HG03520 (cell line): Measurements from ENCODE around the gene NMBR.
"Not testable (repeated sequence)": the region's sequence is repeated elsewhere in the genome, so short reads cannot be mapped to it uniquely, and the experiment has no call there.

Source experiments
- ATAC-seq: cut with Tn5 transposase; IDR thresholded peaks from one replicate; pipeline ENCODE4 v1.9.1; 2021; ENCODE audit warnings: mild to moderate bottlenecking, moderate library complexity; ENCODE audit not compliant: unreplicated experiment

Gene NMBR

DNA sequence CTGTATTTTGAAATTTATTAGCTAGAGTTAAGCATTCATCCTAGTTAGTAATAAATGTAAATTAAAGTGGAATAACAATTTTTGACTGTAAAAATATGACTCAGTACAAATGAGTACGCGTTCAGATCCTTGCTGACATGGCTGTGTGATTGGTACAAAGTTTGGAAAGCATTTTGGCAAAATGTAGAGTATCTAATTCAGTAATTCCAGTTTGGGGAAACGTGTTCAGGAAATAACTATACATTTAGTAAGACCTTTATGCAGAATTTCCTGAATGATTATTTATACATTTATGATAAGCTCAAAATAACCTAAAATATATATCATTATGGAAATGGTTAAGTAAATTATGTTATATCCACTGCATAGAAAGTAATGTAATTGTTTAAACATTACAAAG is 8.2 kb upstream of the NMBR start:
- ATAC-seq: no peak

GRCh38 chr6:142154336-142154735 is 7.4 kb upstream of the NMBR start:
- ATAC-seq: no peak

DNA sequence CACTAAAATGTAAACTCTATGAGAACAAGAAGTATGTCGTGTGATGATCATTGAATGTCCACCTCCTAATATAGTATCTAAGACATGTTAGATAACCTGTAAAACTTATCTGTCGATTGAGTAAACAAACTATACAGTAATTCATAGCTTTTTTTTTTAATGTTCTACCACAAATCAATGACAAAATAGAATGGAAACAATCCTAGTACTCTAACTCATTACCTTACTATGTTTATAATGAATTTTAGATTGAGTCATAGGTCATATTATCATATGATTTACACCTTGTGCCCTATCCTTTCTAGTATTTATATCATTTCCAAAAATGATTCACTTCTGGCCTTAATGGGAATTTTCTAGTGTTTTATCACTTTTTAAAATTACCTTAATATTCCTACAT is 6.3 kb upstream of the NMBR start:
- no peak for ATAC-seq

- ATAC-seq: no peak
Observed at GRCh38 chr6:142152746-142153145, 5.8 kb upstream of the NMBR start.

GRCh38 chr6:142141531-142141930 is 5.4 kb downstream of the NMBR start:
- ATAC-seq: not testable (repeated sequence)

DNA sequence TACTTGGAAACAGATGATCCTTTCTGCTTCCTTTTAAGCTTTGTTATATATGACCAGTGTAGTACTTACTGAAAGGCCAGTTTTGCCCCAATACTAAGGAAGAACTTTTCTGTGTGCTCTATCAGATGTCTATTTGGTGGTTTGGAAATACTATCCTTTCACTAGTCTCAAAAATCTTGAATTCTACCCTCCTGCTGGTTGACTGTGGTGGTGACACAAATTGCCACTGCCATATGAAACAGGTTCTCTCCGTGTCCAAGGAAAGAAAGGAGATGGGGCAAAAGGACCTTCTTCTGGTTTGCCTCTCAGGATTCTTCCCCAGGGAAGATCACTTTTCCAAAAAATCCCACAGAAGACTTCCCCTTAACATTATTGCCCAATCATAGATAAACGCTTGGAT is 8.0 kb downstream of the NMBR start:
- ATAC-seq: no peak

DNA sequence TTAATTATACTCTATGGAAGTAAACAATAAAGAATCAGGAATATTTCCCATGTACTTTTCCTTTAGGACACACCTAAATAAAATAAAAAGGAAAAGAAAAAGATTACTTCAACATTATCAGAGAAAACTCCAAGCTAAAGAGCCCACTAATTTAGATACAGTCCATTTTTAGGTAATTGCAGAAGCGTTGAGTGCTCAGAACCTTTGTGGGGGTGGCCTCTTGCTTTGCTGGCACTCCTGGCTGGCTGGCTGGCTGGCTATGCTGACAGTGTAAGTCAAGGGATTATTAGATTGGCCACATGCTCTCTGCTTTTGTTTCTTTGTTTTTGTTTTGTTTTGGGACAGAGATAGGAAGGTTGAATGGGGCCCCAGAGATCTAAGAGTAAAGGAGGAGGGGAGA is 14.3 kb downstream of the NMBR start, which contains the start of gene GJE1:
Gene GJE1 (plus strand): TSS at position 301 of the 400 bp plus-strand sequence. CDS start 234 bp downstream, outside the sequence.
- no peak for ATAC-seq

- ATAC-seq: no peak
Observed at GRCh38 chr6:142130814-142131213, 16.1 kb downstream of the NMBR start.

DNA sequence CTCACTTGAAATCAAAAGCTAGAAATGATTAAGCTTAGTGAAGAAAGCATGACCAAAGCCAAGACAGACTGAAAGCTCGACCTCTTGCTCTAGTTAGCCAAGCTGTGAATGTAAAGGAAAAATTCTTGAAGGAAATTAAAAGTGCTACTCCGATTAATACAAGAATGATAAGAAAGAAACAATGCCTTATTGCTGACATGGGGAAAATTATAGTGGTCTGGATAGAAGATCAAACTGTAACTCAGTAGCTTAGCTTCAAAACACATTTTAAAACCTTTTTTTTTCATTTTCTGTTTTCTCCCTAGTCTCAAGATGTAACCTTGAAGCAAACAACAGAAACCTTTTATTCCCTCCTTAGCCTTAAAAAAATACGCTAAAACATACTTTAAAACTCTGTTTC is 25.6 kb downstream of the NMBR start:
- no peak for ATAC-seq

DNA sequence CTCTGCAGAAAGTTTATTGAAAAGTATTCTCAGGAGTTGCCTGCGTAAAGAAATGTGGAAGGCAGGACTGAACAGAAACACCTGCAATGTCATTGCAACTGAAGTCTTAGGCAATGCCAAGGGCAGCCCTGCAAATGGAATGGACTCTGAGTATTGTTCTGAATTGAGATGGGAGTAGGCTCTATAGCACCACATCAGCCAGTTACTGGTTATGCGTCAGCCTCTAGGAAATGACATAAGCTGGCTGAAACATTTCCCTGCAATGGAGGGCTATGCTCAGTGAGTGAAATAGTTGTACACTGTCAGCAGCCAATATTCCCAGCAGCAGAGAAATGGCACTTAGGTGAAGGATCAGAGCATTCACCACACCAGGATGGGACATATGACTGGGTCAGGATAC is 28.0 kb downstream of the NMBR start:
- ATAC-seq: no peak

DNA sequence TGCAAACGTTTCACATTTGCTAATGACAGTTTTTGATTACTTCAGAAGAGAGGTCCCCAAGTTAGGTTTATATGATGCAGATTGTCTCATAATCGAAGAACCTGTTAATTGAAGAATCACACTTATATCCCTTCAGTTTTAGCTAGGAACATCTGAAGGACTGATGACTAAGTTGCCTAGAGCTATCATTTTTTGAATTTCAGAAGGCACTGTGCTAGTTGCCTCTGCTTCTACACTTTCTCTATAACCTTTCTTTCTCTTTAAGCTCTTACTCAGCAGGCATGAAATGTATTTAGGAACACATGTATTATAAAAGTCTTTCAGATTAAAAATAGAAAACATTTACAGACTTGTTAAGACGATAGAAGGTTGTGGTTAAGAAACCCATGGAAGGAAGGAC is 28.6 kb downstream of the NMBR start:
- no peak for ATAC-seq

GRCh38 chr6:142117366-142117765 is 29.6 kb downstream of the NMBR start:
- no peak for ATAC-seq

- ATAC-seq: peak; percentile 46
Observed at GRCh38 chr6:142112451-142113061, 34.4 kb downstream of the NMBR start.

DNA sequence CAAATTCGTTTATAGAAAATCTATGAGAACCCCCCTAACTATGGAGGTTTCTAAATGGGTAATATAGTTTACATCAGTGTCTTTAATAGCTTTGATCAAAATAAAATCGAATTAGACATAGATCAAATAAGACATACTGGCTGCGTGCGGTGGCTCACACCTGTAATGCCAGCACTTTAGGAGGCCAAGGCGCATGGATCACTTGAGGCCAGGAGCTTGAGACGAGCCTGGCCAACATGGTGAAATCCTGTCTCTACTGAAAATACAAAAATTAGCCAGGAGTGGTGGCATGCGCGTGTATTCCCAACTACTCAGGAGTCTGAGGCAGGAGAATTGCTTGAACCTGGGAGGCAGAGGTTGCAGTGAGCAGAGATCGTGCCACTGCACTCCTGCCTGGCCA is 36.1 kb downstream of the NMBR start:
- not testable (repeated sequence) for ATAC-seq

- ATAC-seq: not testable (repeated sequence)
Observed at GRCh38 chr6:142104820-142105219, 42.1 kb downstream of the NMBR start.

GRCh38 chr6:142088858-142089216 is 58.1 kb downstream of the NMBR start:
- no peak for ATAC-seq

DNA sequence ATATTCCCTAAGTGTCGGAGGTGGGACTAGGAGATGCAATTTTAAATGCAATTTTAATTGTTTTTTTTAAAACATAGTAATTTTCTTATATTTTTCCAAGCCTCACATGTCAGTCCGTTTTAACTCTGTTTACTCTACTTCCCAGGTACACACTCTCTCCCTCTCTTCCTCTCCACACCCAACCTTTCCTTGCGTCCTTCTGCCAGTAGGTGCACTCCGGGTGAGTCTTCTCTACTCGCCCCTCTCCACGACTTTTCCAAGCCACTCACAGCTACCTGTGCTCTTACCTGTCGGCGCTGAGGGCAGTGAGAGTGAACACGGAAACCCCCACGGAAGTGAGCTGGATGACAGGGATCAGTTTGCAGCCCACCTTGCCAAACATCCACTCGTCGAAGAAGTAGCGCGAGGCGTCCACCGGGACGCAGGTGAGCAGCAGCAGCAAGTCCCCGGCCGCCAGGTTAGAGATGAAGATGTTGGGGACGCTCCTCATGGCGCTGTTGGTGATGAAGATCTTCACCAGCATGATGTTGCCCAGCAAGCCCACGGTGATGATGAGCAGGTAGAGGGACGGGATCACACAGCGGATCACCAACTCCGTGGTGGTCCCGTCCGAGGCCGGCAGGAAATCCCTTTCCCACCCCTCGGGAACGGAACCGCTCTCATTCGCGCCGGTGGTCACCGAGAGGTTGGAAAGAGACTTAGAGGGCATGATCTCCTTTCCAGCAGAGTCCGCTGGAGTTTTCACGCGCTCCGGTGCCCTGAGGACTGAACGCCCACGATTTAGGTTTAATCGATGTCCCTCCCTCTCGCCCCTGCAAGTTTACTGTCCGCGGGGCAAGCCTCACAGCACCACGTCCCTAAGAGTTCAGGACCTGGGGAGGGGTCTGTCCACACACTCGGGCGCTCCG is 58.7 kb downstream of the NMBR start:
- ATAC-seq: no peak

DNA sequence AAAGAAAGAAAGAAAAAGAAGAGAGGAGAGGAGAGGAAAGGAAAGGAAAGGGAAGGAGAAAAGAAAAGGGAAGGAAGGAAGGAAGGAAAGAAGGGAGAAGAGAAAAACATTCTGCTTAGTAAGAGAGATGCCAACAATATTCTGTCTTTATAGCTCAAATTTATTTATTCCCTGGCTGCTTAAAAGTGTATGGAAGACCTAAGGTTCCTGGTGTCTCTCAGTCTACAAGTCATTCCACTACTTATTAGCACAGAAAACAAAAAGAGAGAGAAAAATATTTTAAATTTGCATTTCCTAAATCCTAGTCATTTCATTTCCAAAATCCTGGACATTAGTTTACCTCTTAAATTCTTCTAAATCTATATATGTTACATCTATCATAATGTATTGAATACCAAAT is 67.8 kb downstream of the NMBR start:
- ATAC-seq: no peak

DNA sequence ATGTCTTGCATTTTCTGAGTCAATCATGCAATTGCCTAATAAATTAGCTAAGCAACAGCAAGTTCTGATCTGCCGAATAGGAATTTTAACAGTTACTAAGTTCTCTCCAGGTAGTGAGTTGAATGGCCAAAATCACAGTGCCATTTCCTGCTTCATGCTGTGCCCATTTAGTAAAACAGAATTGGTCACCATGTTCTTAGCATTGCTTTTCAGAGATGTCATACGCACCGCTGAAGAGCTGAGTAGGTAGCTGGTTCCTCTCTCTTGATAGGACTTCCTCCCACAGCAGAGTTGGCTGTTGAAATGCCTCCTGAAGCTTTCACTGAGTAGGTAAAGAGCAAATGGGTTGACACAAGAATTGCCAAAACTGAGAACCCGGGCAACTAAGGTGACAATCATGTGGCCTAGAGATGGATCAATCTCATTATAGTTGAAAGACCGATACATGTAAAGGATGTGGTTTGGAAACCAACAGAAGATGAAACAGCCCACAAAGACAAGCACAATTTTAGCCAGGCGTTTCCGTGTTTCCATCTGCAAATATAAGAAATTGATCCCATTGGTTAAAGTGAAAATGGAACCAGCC is 71.3 kb downstream of the NMBR start:
- no peak for ATAC-seq

- ATAC-seq: no peak
Observed at GRCh38 chr6:142074516-142074915, 72.4 kb downstream of the NMBR start.

DNA sequence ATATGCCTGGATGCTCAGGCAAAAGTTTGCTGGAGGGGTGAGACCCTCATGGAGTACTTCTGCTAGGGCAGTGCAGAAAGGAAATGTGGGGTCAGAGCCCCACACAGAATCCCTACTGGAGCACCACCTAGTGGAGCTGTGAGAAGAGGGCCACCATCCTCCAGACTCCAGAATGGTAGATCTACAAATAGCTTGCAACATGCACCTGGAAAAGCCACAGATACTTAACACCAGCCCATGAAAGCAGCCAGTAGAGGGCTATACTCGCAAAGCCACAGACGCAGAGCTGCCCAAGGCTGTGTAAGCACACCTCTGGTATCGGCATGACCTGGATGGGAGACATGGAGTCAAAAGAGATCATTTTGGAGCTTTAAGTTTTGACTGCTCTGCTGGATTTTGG is 74.9 kb downstream of the NMBR start:
- no peak for ATAC-seq

DNA sequence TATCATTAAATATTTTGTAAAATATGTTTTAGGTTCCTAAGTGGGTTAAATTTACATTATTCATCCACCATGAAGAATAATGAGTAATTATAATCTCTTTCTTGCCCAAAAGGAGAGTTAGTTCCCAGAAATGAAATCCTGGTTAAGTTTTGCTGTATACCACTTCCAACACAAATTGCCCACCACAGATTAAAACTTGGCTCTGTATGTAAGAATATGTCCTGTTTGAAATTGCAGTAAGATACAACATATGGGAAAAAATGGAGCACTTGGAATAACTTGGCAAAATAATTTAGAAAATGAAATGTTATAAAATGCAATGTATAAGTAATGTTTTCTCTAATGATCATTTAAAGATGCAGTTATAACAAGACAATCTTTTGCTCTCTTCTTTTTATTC is 78.5 kb downstream of the NMBR start:
- ATAC-seq: no peak
